Measurements from ENCODE around the gene FGF8.

Gene FGF8

DNA sequence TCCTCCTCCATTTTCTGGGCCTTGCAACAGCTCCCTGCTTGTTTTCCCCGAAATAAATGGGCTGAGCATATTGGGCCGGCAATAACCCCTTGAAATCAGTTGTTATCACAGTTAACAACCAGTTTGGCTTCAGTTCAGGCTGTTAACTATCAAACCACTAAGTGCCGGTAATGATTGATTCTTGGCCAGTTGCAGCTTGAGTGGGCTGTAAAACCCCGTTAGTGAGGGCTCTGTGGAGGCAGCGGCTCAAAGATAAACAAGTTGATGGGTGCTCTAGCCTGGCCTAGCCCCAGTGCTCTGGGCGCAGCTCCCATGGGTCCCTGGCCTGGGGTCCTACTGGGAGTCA lies 8.3 kb downstream of the FGF8 start:
- Histone ChIP-seq H3K4me3 (replicated peaks; ENCODE audit: insufficient read depth, low read length) (no peak overlapping the region), H3K27ac (replicated peaks) (no peak overlapping the region), H3K27me3 (ENCODE audit: insufficient read depth, poor library complexity, severe bottlenecking) (peaks cover 18% of the 10 kb centered on the region)
- no peak for TF ChIP-seq GABPA (IDR thresholded peaks at IDR 0.05; ENCODE audit: low read depth)
- no peak for TF ChIP-seq SPI1 (IDR thresholded peaks at IDR 0.05; ENCODE audit: borderline replicate concordance, low read depth)
- no peak for TF ChIP-seq POLR2AphosphoS5 (IDR thresholded peaks at IDR 0.05; ENCODE audit: low read depth)
- TF ChIP-seq, protein P1, sequence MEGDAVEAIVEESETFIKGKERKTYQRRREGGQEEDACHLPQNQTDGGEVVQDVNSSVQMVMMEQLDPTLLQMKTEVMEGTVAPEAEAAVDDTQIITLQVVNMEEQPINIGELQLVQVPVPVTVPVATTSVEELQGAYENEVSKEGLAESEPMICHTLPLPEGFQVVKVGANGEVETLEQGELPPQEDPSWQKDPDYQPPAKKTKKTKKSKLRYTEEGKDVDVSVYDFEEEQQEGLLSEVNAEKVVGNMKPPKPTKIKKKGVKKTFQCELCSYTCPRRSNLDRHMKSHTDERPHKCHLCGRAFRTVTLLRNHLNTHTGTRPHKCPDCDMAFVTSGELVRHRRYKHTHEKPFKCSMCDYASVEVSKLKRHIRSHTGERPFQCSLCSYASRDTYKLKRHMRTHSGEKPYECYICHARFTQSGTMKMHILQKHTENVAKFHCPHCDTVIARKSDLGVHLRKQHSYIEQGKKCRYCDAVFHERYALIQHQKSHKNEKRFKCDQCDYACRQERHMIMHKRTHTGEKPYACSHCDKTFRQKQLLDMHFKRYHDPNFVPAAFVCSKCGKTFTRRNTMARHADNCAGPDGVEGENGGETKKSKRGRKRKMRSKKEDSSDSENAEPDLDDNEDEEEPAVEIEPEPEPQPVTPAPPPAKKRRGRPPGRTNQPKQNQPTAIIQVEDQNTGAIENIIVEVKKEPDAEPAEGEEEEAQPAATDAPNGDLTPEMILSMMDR (IDR thresholded peaks at IDR 0.05; ENCODE audit: insufficient read depth, low read length) = no peak
- TF ChIP-seq, protein P2, sequence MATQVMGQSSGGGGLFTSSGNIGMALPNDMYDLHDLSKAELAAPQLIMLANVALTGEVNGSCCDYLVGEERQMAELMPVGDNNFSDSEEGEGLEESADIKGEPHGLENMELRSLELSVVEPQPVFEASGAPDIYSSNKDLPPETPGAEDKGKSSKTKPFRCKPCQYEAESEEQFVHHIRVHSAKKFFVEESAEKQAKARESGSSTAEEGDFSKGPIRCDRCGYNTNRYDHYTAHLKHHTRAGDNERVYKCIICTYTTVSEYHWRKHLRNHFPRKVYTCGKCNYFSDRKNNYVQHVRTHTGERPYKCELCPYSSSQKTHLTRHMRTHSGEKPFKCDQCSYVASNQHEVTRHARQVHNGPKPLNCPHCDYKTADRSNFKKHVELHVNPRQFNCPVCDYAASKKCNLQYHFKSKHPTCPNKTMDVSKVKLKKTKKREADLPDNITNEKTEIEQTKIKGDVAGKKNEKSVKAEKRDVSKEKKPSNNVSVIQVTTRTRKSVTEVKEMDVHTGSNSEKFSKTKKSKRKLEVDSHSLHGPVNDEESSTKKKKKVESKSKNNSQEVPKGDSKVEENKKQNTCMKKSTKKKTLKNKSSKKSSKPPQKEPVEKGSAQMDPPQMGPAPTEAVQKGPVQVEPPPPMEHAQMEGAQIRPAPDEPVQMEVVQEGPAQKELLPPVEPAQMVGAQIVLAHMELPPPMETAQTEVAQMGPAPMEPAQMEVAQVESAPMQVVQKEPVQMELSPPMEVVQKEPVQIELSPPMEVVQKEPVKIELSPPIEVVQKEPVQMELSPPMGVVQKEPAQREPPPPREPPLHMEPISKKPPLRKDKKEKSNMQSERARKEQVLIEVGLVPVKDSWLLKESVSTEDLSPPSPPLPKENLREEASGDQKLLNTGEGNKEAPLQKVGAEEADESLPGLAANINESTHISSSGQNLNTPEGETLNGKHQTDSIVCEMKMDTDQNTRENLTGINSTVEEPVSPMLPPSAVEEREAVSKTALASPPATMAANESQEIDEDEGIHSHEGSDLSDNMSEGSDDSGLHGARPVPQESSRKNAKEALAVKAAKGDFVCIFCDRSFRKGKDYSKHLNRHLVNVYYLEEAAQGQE (IDR thresholded peaks at IDR 0.05; ENCODE audit: insufficient replicate concordance, low read depth) = no peak
- DNase-seq (ENCODE audit: low read depth in 1 of 2, low spot score in 1 of 2) = no peak

DNA sequence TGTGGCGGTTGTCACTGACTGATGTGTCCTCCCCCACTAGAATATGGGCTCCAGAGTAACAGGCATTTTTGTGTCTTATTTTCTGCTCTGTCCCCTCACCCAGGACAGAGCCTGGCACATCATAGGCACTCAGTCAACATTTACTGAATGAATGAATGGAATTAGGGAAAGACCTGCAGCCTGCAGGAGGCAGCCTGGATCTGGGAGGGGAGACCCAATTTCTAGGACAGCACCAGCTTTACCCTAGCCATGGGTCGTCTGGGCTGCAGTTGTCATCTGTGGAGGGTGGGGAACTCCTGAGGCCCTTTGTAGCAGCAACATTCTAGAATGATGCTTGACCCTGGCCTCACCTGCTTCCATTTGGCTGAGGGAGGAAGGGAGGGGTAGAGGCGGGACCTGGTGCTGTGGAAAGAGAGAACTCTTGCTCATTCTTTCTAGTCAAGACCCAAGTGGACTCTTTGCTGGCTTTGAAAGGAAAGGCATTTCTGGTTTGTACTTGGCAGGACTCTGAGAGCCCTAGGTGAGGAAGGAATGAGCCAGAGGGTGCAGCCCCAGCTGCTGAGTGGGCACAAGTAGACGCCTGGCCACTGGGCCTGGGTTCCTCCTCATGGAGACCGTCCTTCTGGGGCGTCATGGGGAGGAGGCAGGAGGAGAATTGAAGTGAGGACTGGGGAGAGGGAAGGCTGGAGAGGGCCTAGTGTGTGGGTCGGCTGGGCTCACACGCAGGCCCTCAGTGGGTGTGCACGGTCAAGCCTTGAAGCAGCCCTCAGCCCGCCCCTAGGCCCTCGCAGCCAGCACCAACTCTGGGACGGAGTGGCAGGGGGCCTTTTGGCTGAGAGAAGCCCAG lies 8.9 kb downstream of the FGF8 start:
- DNase-seq (ENCODE audit: low read depth in 1 of 2, low spot score in 1 of 2) = no peak
- Histone ChIP-seq H3K4me3 (replicated peaks; ENCODE audit: insufficient read depth, low read length) (no peak overlapping the region), H3K27me3 (ENCODE audit: insufficient read depth, poor library complexity, severe bottlenecking) (peaks cover 12% of the 10 kb centered on the region), H3K27ac (replicated peaks) (no peak overlapping the region)
- TF ChIP-seq, protein P1 (IDR thresholded peaks at IDR 0.05; ENCODE audit: insufficient read depth, low read length) = no peak
- TF ChIP-seq SPI1 (IDR thresholded peaks at IDR 0.05; ENCODE audit: borderline replicate concordance, low read depth) = no peak

DNA sequence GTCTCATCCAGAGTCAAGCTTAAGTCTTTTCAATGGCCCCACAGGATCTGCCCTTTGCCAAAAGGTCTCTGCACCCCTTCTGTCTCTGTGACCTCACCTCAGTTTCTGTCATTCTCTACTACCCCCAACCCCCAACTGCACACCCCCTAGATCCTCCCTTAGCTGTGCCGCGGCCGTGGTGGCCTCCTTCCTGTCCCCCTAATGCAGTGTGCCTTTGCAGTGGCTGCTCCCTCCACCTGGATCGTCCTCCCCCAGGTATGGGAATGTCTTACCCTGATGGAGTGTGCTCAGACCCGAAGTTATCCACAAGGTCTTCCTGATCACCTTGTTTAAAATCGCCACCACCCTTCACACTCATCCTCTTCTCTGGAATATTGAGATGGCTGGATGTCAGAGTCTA lies 9.6 kb downstream of the FGF8 start:
- H3K27me3 ChIP-seq (ENCODE audit: insufficient read depth, poor library complexity, severe bottlenecking) = peaks cover 11% of the 10 kb centered on the region
- DNase-seq (ENCODE audit: low read depth in 1 of 2, low spot score in 1 of 2) = no peak
- TF ChIP-seq, protein P1 (IDR thresholded peaks at IDR 0.05; ENCODE audit: insufficient read depth, low read length) = no peak
- TF ChIP-seq GABPA (IDR thresholded peaks at IDR 0.05; ENCODE audit: low read depth) = no peak
- TF ChIP-seq POLR2AphosphoS5 (IDR thresholded peaks at IDR 0.05; ENCODE audit: low read depth) = no peak
- no peak for TF ChIP-seq SPI1 (IDR thresholded peaks at IDR 0.05; ENCODE audit: borderline replicate concordance, low read depth)
- TF ChIP-seq, protein P2 (IDR thresholded peaks at IDR 0.05; ENCODE audit: insufficient replicate concordance, low read depth) = no peak
- H3K4me3 ChIP-seq (replicated peaks; ENCODE audit: insufficient read depth, low read length) = no peak overlapping the region
- no peak overlapping the region for H3K27ac ChIP-seq (replicated peaks)

Data from HL-60 (cell line).